OCI-LY1 (cell line): ENCODE results near the gene IGF2BP2.

Source experiments
- H2AFZ ChIP-seq: fragments of 200-600 bp; sonication (generic), shearing (Covaris generic); 2 replicates; pipeline ENCODE4 v1.6.0; 2014; ENCODE audit warnings: antibody characterized with exemption, mild to moderate bottlenecking, low read length
- H3F3A ChIP-seq: fragments of 200-600 bp; sonication (generic), shearing (Covaris generic); 2 replicates; pipeline ENCODE4 v1.6.0; 2014; ENCODE audit warnings: mild to moderate bottlenecking, antibody characterized with exemption, low read length, moderate library complexity; ENCODE audit not compliant: insufficient read depth
- H3K27ac ChIP-seq: fragments of 200-600 bp; sonication (generic); 2 replicates; pipeline ENCODE4 v1.5.1; 2014; ENCODE audit warnings: low read length, mixed run types, mild to moderate bottlenecking, low read depth; ENCODE audit not compliant: poor library complexity, severe bottlenecking
- H3K27me3 ChIP-seq: fragments of 200-600 bp; sonication (generic); 2 replicates; pipeline ENCODE4 v1.6.0; 2014; ENCODE audit warnings: antibody characterized with exemption, mild to moderate bottlenecking, low read length, moderate library complexity; ENCODE audit not compliant: insufficient read depth
- H3K36me3 ChIP-seq: fragments of 200-600 bp; sonication (generic); 2 replicates; pipeline ENCODE4 v1.6.1; 2014; ENCODE audit warnings: mild to moderate bottlenecking, antibody characterized with exemption, low read length, moderate library complexity, mixed read lengths; ENCODE audit not compliant: insufficient read depth
- H3K4me1 ChIP-seq: fragments of 200-600 bp; sonication (generic); 2 replicates; pipeline ENCODE4 v1.5.1; 2014; ENCODE audit warnings: mild to moderate bottlenecking, low read length, moderate library complexity; ENCODE audit not compliant: insufficient read depth, severe bottlenecking
- H3K4me2 ChIP-seq: fragments of 200-600 bp; sonication (generic), shearing (Covaris generic); 2 replicates; pipeline ENCODE4 v1.6.1; 2014; ENCODE audit warnings: low read length
- H3K4me3 ChIP-seq: fragments of 200-600 bp; sonication (generic); 2 replicates; pipeline ENCODE4 v1.5.1; 2014; ENCODE audit warnings: low read length, low read depth, mild to moderate bottlenecking, mixed read lengths; ENCODE audit not compliant: poor library complexity, severe bottlenecking
- H3K79me2 ChIP-seq: fragments of 200-600 bp; shearing (Covaris generic); 2 replicates; pipeline ENCODE4 v1.6.1; 2016; ENCODE audit warnings: mixed run types, low read length, mixed read lengths; ENCODE audit not compliant: insufficient read depth
- H3K9ac ChIP-seq: fragments of 200-600 bp; sonication (generic), shearing (Covaris generic); 2 replicates; pipeline ENCODE4 v1.6.1; 2014; ENCODE audit warnings: mild to moderate bottlenecking, low read length, mixed read lengths
- H3K9me2 ChIP-seq: fragments of 200-600 bp; sonication (generic), shearing (Covaris generic); 2 replicates; pipeline ENCODE4 v1.6.1; 2014; ENCODE audit warnings: low read depth, mild to moderate bottlenecking, low read length, mixed read lengths
- H3K9me3 ChIP-seq: fragments of 200-600 bp; shearing (Covaris generic); 2 replicates; pipeline ENCODE4 v1.6.1; 2014; ENCODE audit warnings: low read length, mixed read lengths
- H4K20me1 ChIP-seq: fragments of 200-600 bp; sonication (generic), shearing (Covaris generic); 2 replicates; pipeline ENCODE4 v1.6.0; 2016; ENCODE audit warnings: mild to moderate bottlenecking, low read length; ENCODE audit not compliant: insufficient read depth
- CTCF ChIP-seq: fragments of 200-600 bp; sonication (generic), shearing (Covaris generic); IDR thresholded peaks from 2 replicates; pipeline ENCODE4 v1.5.1; 2017; ENCODE audit warnings: mild to moderate bottlenecking, antibody characterized with exemption, low read length, moderate library complexity, mixed read lengths
- EZH2 ChIP-seq: fragments of 200-600 bp; sonication (generic), shearing (Covaris generic); IDR thresholded peaks from 2 replicates; pipeline ENCODE4 v1.8.0; 2017; ENCODE audit warnings: borderline replicate concordance, mixed run types, mild to moderate bottlenecking, antibody characterized with exemption, low read length, moderate library complexity, mixed read lengths

Gene IGF2BP2

GRCh38 chr3:185729337-185730055, 95.3 kb downstream of the IGF2BP2 start:
- H4K20me1 ChIP-seq: no peaks in the 10 kb centered on the region
- H3K36me3 ChIP-seq: no peaks in the 10 kb centered on the region
- no peak overlapping the region for H3K4me3 ChIP-seq
- H3K4me1 ChIP-seq: no peaks in the 10 kb centered on the region
- no peak overlapping the region for H3K4me2 ChIP-seq
- H3K9me3 ChIP-seq: no peaks in the 10 kb centered on the region
- no peaks in the 10 kb centered on the region for H3F3A ChIP-seq
- H3K27ac ChIP-seq: no peak overlapping the region
- H3K9ac ChIP-seq: no peak overlapping the region
- H3K9me2 ChIP-seq: no peaks in the 10 kb centered on the region
- no peaks in the 10 kb centered on the region for H3K27me3 ChIP-seq
- TF ChIP-seq EZH2: no peak
- TF ChIP-seq CTCF: no peak
- no peak overlapping the region for H2AFZ ChIP-seq
- H3K79me2 ChIP-seq: no peaks in the 10 kb centered on the region

- no peaks in the 10 kb centered on the region for H3K9me2 ChIP-seq
- H4K20me1 ChIP-seq: no peaks in the 10 kb centered on the region
- no peak overlapping the region for H3K4me2 ChIP-seq
- H3K36me3 ChIP-seq: no peaks in the 10 kb centered on the region
- no peaks in the 10 kb centered on the region for H3K27me3 ChIP-seq
- H3K9ac ChIP-seq: no peak overlapping the region
- H3K9me3 ChIP-seq: no peaks in the 10 kb centered on the region
- TF ChIP-seq CTCF: no peak
- no peak for TF ChIP-seq EZH2
- no peaks in the 10 kb centered on the region for H3F3A ChIP-seq
- H2AFZ ChIP-seq: no peak overlapping the region
- no peaks in the 10 kb centered on the region for H3K79me2 ChIP-seq
- no peak overlapping the region for H3K27ac ChIP-seq
- no peaks in the 10 kb centered on the region for H3K4me1 ChIP-seq
- no peak overlapping the region for H3K4me3 ChIP-seq
Observed at GRCh38 chr3:185728630-185729336, 96.1 kb downstream of the IGF2BP2 start.

GRCh38 chr3:185727873-185728272, 97.0 kb downstream of the IGF2BP2 start:
- H4K20me1 ChIP-seq: no peaks in the 10 kb centered on the region

More at GRCh38 chr3:185727873-185728272, 97.0 kb downstream of the IGF2BP2 start:
- H3K9ac ChIP-seq: no peak overlapping the region
- H3K9me2 ChIP-seq: no peaks in the 10 kb centered on the region
- no peak for TF ChIP-seq CTCF
- TF ChIP-seq EZH2: no peak
- H3K27ac ChIP-seq: no peak overlapping the region
- no peak overlapping the region for H3K4me3 ChIP-seq
- H3K4me2 ChIP-seq: no peak overlapping the region
- H3F3A ChIP-seq: no peaks in the 10 kb centered on the region
- H3K9me3 ChIP-seq: no peaks in the 10 kb centered on the region
- H3K4me1 ChIP-seq: no peaks in the 10 kb centered on the region
- H2AFZ ChIP-seq: no peak overlapping the region
- no peaks in the 10 kb centered on the region for H3K27me3 ChIP-seq
- no peaks in the 10 kb centered on the region for H3K36me3 ChIP-seq
- no peaks in the 10 kb centered on the region for H3K79me2 ChIP-seq
